Fibroblast of lung (primary cell): ENCODE measurements around the gene CYP1A2. TPM values are rescaled to one million over a fixed set of nuclear protein-coding genes. Genes with fewer than 3 reads are reported as not detected.

Source experiments
- DNase-seq, 2 donors: peaks; one replicate each; pipeline versions ENCODE4 v3.0.0 to v3.0.0-alpha.2; 2010; ENCODE audit warnings: low read depth in 2 of 2
- H2AFZ ChIP-seq: 2 replicates; pipeline ENCODE4 v1.5.1; 2012; ENCODE audit warnings: low read length, control low read depth, inconsistent platforms
- H3K27ac ChIP-seq: 2 replicates; pipeline ENCODE4 v1.5.1; 2011; ENCODE audit warnings: low read length, control low read depth; ENCODE audit not compliant: insufficient read depth
- H3K27me3 ChIP-seq: 2 replicates; pipeline ENCODE4 v1.5.1; 2011; ENCODE audit warnings: mild to moderate bottlenecking, low read length; ENCODE audit not compliant: control insufficient read depth, insufficient read depth
- H3K36me3 ChIP-seq: 2 replicates; pipeline ENCODE4 v1.5.1; 2011; ENCODE audit warnings: low read length; ENCODE audit not compliant: control insufficient read depth, insufficient read depth
- H3K4me1 ChIP-seq: 2 replicates; pipeline ENCODE4 v1.5.1; 2011; ENCODE audit warnings: low read length; ENCODE audit not compliant: control insufficient read depth, insufficient read depth; ENCODE audit errors: extremely low read depth
- H3K4me2 ChIP-seq: 2 replicates; pipeline ENCODE4 v1.5.1; 2011; ENCODE audit warnings: low read length, control low read depth; ENCODE audit not compliant: insufficient read depth; ENCODE audit errors: extremely low read depth
- H3K4me3 ChIP-seq, 4 experiments: fragments of 200-600 bp in 1 of 4; sonication (generic) in 1 of 4; replicated peaks in 1 of 4; 2 replicates each; pipeline ENCODE4 v1.5.1; 2011 to 2016; ENCODE audit warnings: low read length in 4 of 4, low read depth in 3 of 4, mild to moderate bottlenecking in 3 of 4, control low read depth in 2 of 4, inconsistent platforms in 1 of 4, mixed read lengths in 1 of 4; ENCODE audit not compliant: insufficient read depth in 1 of 4; ENCODE audit errors: control extremely low read depth in 1 of 4
- H3K79me2 ChIP-seq: 2 replicates; pipeline ENCODE4 v1.5.1; 2012; ENCODE audit warnings: mild to moderate bottlenecking, low read length, inconsistent platforms; ENCODE audit not compliant: control insufficient read depth, insufficient read depth
- H3K9ac ChIP-seq: 2 replicates; pipeline ENCODE4 v1.5.1; 2011; ENCODE audit warnings: mild to moderate bottlenecking, low read length, control low read depth; ENCODE audit not compliant: insufficient read depth
- H3K9me3 ChIP-seq: 2 replicates; pipeline ENCODE4 v1.5.1; 2012; ENCODE audit warnings: low read depth, low read length; ENCODE audit not compliant: control insufficient read depth, insufficient read depth
- H4K20me1 ChIP-seq: 2 replicates; pipeline ENCODE4 v1.5.1; 2011; ENCODE audit warnings: low read length; ENCODE audit not compliant: control insufficient read depth, insufficient read depth; ENCODE audit errors: extremely low read depth
- EZH2 ChIP-seq: IDR thresholded peaks from 2 replicates; pipeline ENCODE4 v1.5.1; 2012; ENCODE audit warnings: low read length, control low read depth, mild to moderate bottlenecking; ENCODE audit errors: missing control alignments
- polyA plus RNA-seq, 2 donors: library from polyadenylated mRNA; depleted of rRNA in 1 of 2; stranded (reverse) in 1 of 2; unstranded in 1 of 2; fragments of >200 nt; gene quantifications; 2 replicates each; pipeline ENCODE4 v1.2.1, GENCODE V29; 2011 to 2012; ENCODE audit warnings: missing spikeins in 1 of 2
- total RNA-seq: library from RNA; depleted of rRNA; stranded (reverse); fragments of >200 nt; gene quantifications from 2 replicates; pipeline ENCODE4 v1.2.1, GENCODE V29; 2014
- TF ChIP-seq, protein P1 (sequence below), 2 donors: IDR thresholded peaks in 1 of 2; conservative IDR thresholded peaks in 1 of 2; 1 replicate in 1 of 2; 2 replicates in 1 of 2; pipeline ENCODE4 v1.5.1; 2011 to 2012; ENCODE audit warnings: low read length in 2 of 2, control low read depth in 1 of 2, inconsistent platforms in 1 of 2, low read depth in 1 of 2, mild to moderate bottlenecking in 1 of 2

Gene CYP1A2
- total and polyA plus RNA-seq, 2 donors (not counting 1 experiment from before 2014, with no cell fraction given) = not detected

DNA sequence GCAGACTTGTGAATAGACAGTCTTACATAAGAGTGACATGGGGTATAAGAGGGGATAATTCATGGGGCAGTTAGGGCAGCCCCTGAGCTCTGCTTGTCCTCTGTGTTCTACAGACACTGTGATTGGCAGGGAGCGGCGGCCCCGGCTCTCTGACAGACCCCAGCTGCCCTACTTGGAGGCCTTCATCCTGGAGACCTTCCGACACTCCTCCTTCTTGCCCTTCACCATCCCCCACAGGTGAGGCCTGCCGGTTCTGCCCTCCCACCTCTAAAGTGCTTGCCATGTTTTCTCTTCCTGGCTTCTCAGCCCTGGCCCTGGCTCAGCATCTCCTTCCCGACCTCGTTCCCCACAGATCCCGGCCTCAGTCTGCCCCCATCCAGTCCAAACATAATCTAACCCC, 3.4 kb downstream of the CYP1A2 start:
- Histone ChIP-seq H4K20me1 (no peaks in the 10 kb centered on the region), H2AFZ (no peak overlapping the region), H3K9me3 (no peaks in the 10 kb centered on the region), H3K79me2 (no peaks in the 10 kb centered on the region), H3K4me2 (no peak overlapping the region), H3K27me3 (peaks cover 8% of the 10 kb centered on the region), H3K27ac (no peak overlapping the region), H3K9ac (no peak overlapping the region), H3K4me1 (no peaks in the 10 kb centered on the region), H3K36me3 (no peaks in the 10 kb centered on the region), H3K4me3 (no peak overlapping the region)
- TF ChIP-seq, protein P1, sequence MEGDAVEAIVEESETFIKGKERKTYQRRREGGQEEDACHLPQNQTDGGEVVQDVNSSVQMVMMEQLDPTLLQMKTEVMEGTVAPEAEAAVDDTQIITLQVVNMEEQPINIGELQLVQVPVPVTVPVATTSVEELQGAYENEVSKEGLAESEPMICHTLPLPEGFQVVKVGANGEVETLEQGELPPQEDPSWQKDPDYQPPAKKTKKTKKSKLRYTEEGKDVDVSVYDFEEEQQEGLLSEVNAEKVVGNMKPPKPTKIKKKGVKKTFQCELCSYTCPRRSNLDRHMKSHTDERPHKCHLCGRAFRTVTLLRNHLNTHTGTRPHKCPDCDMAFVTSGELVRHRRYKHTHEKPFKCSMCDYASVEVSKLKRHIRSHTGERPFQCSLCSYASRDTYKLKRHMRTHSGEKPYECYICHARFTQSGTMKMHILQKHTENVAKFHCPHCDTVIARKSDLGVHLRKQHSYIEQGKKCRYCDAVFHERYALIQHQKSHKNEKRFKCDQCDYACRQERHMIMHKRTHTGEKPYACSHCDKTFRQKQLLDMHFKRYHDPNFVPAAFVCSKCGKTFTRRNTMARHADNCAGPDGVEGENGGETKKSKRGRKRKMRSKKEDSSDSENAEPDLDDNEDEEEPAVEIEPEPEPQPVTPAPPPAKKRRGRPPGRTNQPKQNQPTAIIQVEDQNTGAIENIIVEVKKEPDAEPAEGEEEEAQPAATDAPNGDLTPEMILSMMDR (conservative IDR thresholded peaks at IDR 0.05 in 1 of 2, IDR thresholded peaks at IDR 0.05 in 1 of 2; ENCODE audit: low read depth in 1 of 2, low read length in 2 of 2) = no peak
- TF ChIP-seq EZH2 = no peak
- DNase-seq = no peak

DNA sequence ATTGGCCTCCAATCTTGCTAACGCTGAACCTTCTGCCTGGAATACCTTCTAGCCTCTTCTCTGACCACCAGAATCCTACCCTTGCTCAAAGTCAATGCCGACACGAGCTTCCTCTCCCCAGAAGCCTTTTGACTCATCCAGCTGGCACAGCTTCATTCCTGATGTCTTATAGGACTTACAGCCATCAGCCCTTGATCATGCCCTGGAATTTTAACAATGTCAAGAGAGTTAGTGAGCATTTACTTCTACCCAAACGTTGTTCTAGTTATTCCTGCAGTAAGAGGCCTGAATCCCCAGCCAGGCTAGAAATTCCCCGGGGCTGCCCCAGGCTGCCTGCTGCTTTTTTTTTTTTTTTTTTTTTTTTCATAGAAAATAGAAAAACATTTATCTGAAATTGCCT, 3.9 kb downstream of the CYP1A2 start:
- Histone ChIP-seq H3K36me3 (no peaks in the 10 kb centered on the region), H3K27ac (no peak overlapping the region), H3K9ac (no peak overlapping the region), H3K27me3 (peaks cover 8% of the 10 kb centered on the region), H3K79me2 (no peaks in the 10 kb centered on the region), H3K4me1 (no peaks in the 10 kb centered on the region), H2AFZ (no peak overlapping the region), H3K9me3 (no peaks in the 10 kb centered on the region), H4K20me1 (no peaks in the 10 kb centered on the region), H3K4me2 (no peak overlapping the region), H3K4me3 (no peak overlapping the region)
- TF ChIP-seq, protein P1 (conservative IDR thresholded peaks at IDR 0.05 in 1 of 2, IDR thresholded peaks at IDR 0.05 in 1 of 2; ENCODE audit: low read depth in 1 of 2, low read length in 2 of 2) = no peak
- DNase-seq = peak in 1 of 2 donors; percentile 77

DNA sequence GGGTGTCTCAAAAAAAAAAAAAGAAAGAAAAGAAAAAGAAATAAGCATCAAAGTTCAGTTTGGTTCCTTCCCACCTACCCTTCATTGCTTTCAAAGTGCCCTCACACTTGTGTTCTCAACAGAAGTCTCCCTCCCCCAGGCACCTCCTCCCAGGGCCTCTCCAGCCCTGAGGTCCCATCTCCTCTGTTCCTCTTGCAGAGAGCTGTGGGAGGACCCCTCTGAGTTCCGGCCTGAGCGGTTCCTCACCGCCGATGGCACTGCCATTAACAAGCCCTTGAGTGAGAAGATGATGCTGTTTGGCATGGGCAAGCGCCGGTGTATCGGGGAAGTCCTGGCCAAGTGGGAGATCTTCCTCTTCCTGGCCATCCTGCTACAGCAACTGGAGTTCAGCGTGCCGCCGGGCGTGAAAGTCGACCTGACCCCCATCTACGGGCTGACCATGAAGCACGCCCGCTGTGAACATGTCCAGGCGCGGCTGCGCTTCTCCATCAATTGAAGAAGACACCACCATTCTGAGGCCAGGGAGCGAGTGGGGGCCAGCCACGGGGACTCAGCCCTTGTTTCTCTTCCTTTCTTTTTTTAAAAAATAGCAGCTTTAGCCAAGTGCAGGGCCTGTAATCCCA, 6.1 kb downstream of the CYP1A2 start:
- H3K9me3 ChIP-seq = no peaks in the 10 kb centered on the region
- DNase-seq = no peak
- no peaks in the 10 kb centered on the region for H3K79me2 ChIP-seq
- H2AFZ ChIP-seq = no peak overlapping the region
- H4K20me1 ChIP-seq = no peaks in the 10 kb centered on the region
- no peak overlapping the region for H3K4me3 ChIP-seq
- TF ChIP-seq, protein P1 (conservative IDR thresholded peaks at IDR 0.05 in 1 of 2, IDR thresholded peaks at IDR 0.05 in 1 of 2; ENCODE audit: low read depth in 1 of 2, low read length in 2 of 2) = no peak
- TF ChIP-seq EZH2 = no peak
- no peak overlapping the region for H3K9ac ChIP-seq
- H3K27me3 ChIP-seq = peaks cover 11% of the 10 kb centered on the region
- no peaks in the 10 kb centered on the region for H3K36me3 ChIP-seq
- H3K4me2 ChIP-seq = no peak overlapping the region
- no peaks in the 10 kb centered on the region for H3K4me1 ChIP-seq
- H3K27ac ChIP-seq = no peak overlapping the region
